ENCODE data around the gene CWC27.

GRCh38 chr5:65043843-65044359, 275.2 kb downstream of the CWC27 start:
- no peak for TF ChIP-seq CTCF (conservative IDR thresholded peaks at IDR 0.05; ENCODE audit: low read depth, low read length)
- no peak for TF ChIP-seq EZH2phosphoT487 (IDR thresholded peaks at IDR 0.05; ENCODE audit: borderline replicate concordance, low read length)
- TF ChIP-seq EZH2 (IDR thresholded peaks at IDR 0.05; ENCODE audit: low read length, unreplicated experiment) = no peak

All from PC-3 (cell line).